MM.1S (cell line): ENCODE data around the gene DBF4B.

Experiments used
- EZH2 ChIP-seq: fragments of 300-600 bp; sonication (generic); optimal IDR thresholded peaks from 2 replicates; pipeline ENCODE3; 2017; ENCODE audit warnings: low read depth, mild to moderate bottlenecking, antibody characterized with exemption, low read length, mixed read lengths
- EZH2phosphoT487 ChIP-seq: fragments of 300-600 bp; sonication (generic); IDR thresholded peaks from 2 replicates; pipeline ENCODE4 v1.6.1; 2018; ENCODE audit warnings: antibody characterized with exemption, low read length
- TF ChIP-seq, protein P1 (sequence below): fragments of 300-600 bp; sonication (generic); IDR thresholded peaks from 2 replicates; pipeline ENCODE4 v1.5.1; 2016; ENCODE audit warnings: antibody characterized with exemption, low read length, mixed read lengths

DNA sequence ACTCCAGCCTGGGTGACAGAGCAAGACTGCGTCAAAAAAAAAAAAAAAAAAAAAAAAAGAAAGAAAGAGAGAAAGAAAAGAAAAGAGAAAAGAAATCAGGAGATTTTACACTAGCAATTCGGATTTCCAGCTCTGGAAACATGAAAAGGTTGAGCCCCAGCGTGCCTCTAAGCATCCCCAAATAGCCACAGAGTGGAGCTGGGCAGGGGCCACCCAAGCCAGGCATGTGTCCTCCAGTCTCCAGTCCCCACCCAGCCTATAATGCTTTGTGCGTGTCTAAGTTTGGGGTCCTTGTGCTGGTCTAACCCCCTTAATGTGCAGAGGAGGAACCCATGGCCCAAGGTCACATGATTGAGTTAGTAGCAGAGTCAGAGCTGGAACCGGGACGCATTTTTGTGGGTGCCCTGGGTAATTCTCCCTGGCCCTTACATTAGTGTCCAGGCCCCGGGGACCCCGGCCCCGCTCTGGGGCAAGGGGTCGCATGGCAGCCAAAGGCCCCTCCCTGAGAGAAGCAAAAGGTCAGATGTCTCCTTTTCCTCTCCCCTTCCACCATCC is 70.3 kb downstream of the DBF4B start:
- no peak for TF ChIP-seq EZH2
- TF ChIP-seq, protein P1, sequence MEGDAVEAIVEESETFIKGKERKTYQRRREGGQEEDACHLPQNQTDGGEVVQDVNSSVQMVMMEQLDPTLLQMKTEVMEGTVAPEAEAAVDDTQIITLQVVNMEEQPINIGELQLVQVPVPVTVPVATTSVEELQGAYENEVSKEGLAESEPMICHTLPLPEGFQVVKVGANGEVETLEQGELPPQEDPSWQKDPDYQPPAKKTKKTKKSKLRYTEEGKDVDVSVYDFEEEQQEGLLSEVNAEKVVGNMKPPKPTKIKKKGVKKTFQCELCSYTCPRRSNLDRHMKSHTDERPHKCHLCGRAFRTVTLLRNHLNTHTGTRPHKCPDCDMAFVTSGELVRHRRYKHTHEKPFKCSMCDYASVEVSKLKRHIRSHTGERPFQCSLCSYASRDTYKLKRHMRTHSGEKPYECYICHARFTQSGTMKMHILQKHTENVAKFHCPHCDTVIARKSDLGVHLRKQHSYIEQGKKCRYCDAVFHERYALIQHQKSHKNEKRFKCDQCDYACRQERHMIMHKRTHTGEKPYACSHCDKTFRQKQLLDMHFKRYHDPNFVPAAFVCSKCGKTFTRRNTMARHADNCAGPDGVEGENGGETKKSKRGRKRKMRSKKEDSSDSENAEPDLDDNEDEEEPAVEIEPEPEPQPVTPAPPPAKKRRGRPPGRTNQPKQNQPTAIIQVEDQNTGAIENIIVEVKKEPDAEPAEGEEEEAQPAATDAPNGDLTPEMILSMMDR, result no peak
- no peak for TF ChIP-seq EZH2phosphoT487
